Measurements from ENCODE around the gene CEP170B. TPM values are rescaled to one million over a fixed set of nuclear protein-coding genes. Genes with fewer than 3 reads are reported as not detected.

CEP170B gene
- total and polyA plus RNA-seq, 2 of the 13 experiments (the other 11 are each of a cell fraction or from before 2014, with no cell fraction given), result 4.3 to 8.8 TPM

- TF ChIP-seq ZBTB46 (CRISPR knock-in tag; IDR thresholded peaks at IDR 0.05; ENCODE audit: borderline replicate concordance) (no peak), HNRNPL (IDR thresholded peaks at IDR 0.05; ENCODE audit: low read depth, low read length) (no peak), ZBTB38 (CRISPR knock-in tag; IDR thresholded peaks at IDR 0.05) (no peak), MAFF (IDR thresholded peaks at IDR 0.05; ENCODE audit: low read depth, low read length) (no peak), MZF1 (CRISPR knock-in tag; IDR thresholded peaks at IDR 0.05; ENCODE audit: borderline replicate concordance) (no peak), TBL1XR1 (IDR thresholded peaks at IDR 0.05; ENCODE audit: borderline replicate concordance, low read length, partially characterized antibody) (no peak), SP4 (CRISPR knock-in tag; IDR thresholded peaks at IDR 0.05) (peak; percentile 48; the same call in 1 of the 2 replicates), SKIL (CRISPR knock-in tag; IDR thresholded peaks at IDR 0.05; ENCODE audit: borderline replicate concordance) (no peak), MAZ (IDR thresholded peaks at IDR 0.05; ENCODE audit: borderline replicate concordance, low read depth, low read length) (no peak), MAZ (CRISPR knock-in tag; IDR thresholded peaks at IDR 0.05; ENCODE audit: low read depth) (peak; percentile 64; the same call in 1 of the 2 replicates), HNRNPLL (IDR thresholded peaks at IDR 0.05; ENCODE audit: low read depth, low read length, poor library complexity, severe bottlenecking) (peak; percentile 29), YY1 (IDR thresholded peaks at IDR 0.05; ENCODE audit: insufficient read depth, insufficient replicate concordance, low read depth, low read length) (peak; percentile 54), ZNF747 (CRISPR knock-in tag; IDR thresholded peaks at IDR 0.05; ENCODE audit: borderline replicate concordance) (no peak), ZNF225 (CRISPR knock-in tag; IDR thresholded peaks at IDR 0.05) (no peak), ZFY (CRISPR knock-in tag; IDR thresholded peaks at IDR 0.05) (no peak), MTF1 (CRISPR knock-in tag; IDR thresholded peaks at IDR 0.05) (no peak)
These were observed 38.7 kb upstream of the CEP170B start (continued) for GRCh38 chr14:104826189-104826860.
